Measurements from ENCODE around the gene HTRA2.

HTRA2 gene

GRCh38 chr2:74572178-74572925, 42.6 kb downstream of the HTRA2 start:
- Histone ChIP-seq H2AFZ (ENCODE audit: low read depth, low read length, severe bottlenecking) (no peak overlapping the region), H3K27ac (ENCODE audit: low read depth, low read length) (no peak overlapping the region), H3K9me2 (replicated peaks; ENCODE audit: insufficient read depth, low read length) (no peaks in the 10 kb centered on the region), H3K9ac (ENCODE audit: low read length) (no peak overlapping the region), H3K9me3 (ENCODE audit: insufficient read depth, low read length) (no peaks in the 10 kb centered on the region), H3K4me2 (ENCODE audit: low read depth, low read length, poor library complexity, severe bottlenecking) (no peak overlapping the region), H3F3A (ENCODE audit: insufficient read depth) (0 out of 2 replicates have a peak, but pooled peaks cover 5% of the 10 kb centered on the region), H3K36me3 (ENCODE audit: low read length) (no peaks in the 10 kb centered on the region), H3K79me2 (ENCODE audit: insufficient read depth, low read length) (no peaks in the 10 kb centered on the region), H4K20me1 (ENCODE audit: low read depth, low read length) (no peaks in the 10 kb centered on the region), H3K4me3 (ENCODE audit: insufficient read depth, low read length, poor library complexity, severe bottlenecking) (no peak overlapping the region), H3K27me3 (ENCODE audit: low read length) (no peaks in the 10 kb centered on the region)
- no peak for TF ChIP-seq CTCF (IDR thresholded peaks at IDR 0.05; ENCODE audit: insufficient read depth, low read length, poor library complexity, severe bottlenecking)
- TF ChIP-seq EZH2phosphoT487 (conservative IDR thresholded peaks at IDR 0.05; ENCODE audit: low read length) = no peak

GRCh38 chr2:74573747-74574562, 44.2 kb downstream of the HTRA2 start:
- Histone ChIP-seq H4K20me1 (ENCODE audit: low read depth, low read length) (no peaks in the 10 kb centered on the region), H3K4me2 (ENCODE audit: low read depth, low read length, poor library complexity, severe bottlenecking) (peak overlapping the region; percentile 16), H3K4me3 (ENCODE audit: insufficient read depth, low read length, poor library complexity, severe bottlenecking) (no peak overlapping the region), H3K9ac (ENCODE audit: low read length) (no peak overlapping the region), H3K9me3 (ENCODE audit: insufficient read depth, low read length) (no peaks in the 10 kb centered on the region), H2AFZ (ENCODE audit: low read depth, low read length, severe bottlenecking) (peak overlapping the region; percentile 55), H3K27me3 (ENCODE audit: low read length) (no peaks in the 10 kb centered on the region), H3K27ac (ENCODE audit: low read depth, low read length) (no peak overlapping the region), H3K79me2 (ENCODE audit: insufficient read depth, low read length) (no peaks in the 10 kb centered on the region), H3F3A (ENCODE audit: insufficient read depth) (0 out of 2 replicates have a peak, but pooled peaks cover 5% of the 10 kb centered on the region), H3K36me3 (ENCODE audit: low read length) (no peaks in the 10 kb centered on the region), H3K9me2 (replicated peaks; ENCODE audit: insufficient read depth, low read length) (no peaks in the 10 kb centered on the region)
- no peak for TF ChIP-seq EZH2phosphoT487 (conservative IDR thresholded peaks at IDR 0.05; ENCODE audit: low read length)
- TF ChIP-seq CTCF (IDR thresholded peaks at IDR 0.05; ENCODE audit: insufficient read depth, low read length, poor library complexity, severe bottlenecking) = no peak

DNA sequence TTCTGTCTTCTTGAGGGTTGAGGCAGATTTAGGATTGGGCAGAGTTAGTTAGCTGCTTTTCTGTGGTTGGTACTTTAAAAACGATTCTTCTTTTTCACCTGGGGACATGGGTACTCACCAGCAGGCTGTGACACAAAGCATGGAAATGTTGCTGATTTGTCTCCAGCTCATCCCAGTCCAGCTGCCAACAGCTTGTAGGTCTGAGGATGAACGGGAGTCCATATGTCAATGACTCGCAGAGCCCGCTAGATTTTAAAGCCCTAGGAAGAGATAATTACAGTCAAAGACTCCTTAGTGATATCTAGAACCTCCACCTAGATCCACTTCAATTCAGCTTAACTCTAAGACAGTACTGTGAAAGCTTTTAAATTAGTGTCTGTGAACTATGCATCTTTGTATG, 45.6 kb downstream of the HTRA2 start:
- TF ChIP-seq EZH2phosphoT487 (conservative IDR thresholded peaks at IDR 0.05; ENCODE audit: low read length) = no peak
- no peak for TF ChIP-seq CTCF (IDR thresholded peaks at IDR 0.05; ENCODE audit: insufficient read depth, low read length, poor library complexity, severe bottlenecking)
- no peaks in the 10 kb centered on the region for H4K20me1 ChIP-seq (ENCODE audit: low read depth, low read length)
- H3K79me2 ChIP-seq (ENCODE audit: insufficient read depth, low read length) = no peaks in the 10 kb centered on the region
- H3K4me3 ChIP-seq (ENCODE audit: insufficient read depth, low read length, poor library complexity, severe bottlenecking) = no peak overlapping the region
- no peaks in the 10 kb centered on the region for H3K9me2 ChIP-seq (replicated peaks; ENCODE audit: insufficient read depth, low read length)
- no peaks in the 10 kb centered on the region for H3K36me3 ChIP-seq (ENCODE audit: low read length)
- no peak overlapping the region for H3K27ac ChIP-seq (ENCODE audit: low read depth, low read length)
- H2AFZ ChIP-seq (ENCODE audit: low read depth, low read length, severe bottlenecking) = no peak overlapping the region
- no peak overlapping the region for H3K4me2 ChIP-seq (ENCODE audit: low read depth, low read length, poor library complexity, severe bottlenecking)
- no peaks in the 10 kb centered on the region for H3K9me3 ChIP-seq (ENCODE audit: insufficient read depth, low read length)
- no peaks in the 10 kb centered on the region for H3K27me3 ChIP-seq (ENCODE audit: low read length)
- H3K9ac ChIP-seq (ENCODE audit: low read length) = no peak overlapping the region
- 0 out of 2 replicates have a peak, but pooled peaks cover 5% of the 10 kb centered on the region for H3F3A ChIP-seq (ENCODE audit: insufficient read depth)
